ENCODE measurements around the gene CYP3A7.

GRCh38 chr7:99728615-99729014, 6.4 kb downstream of the CYP3A7 start:
- TF ChIP-seq CTCF (conservative IDR thresholded peaks at IDR 0.05; ENCODE audit: low read depth, low read length), result no peak
- no peak for TF ChIP-seq EZH2phosphoT487 (IDR thresholded peaks at IDR 0.05; ENCODE audit: borderline replicate concordance, low read length)

Data from PC-3 (cell line).